Activated T-cell treated with anti-CD3 and anti-CD28 coated beads, Interleukin-2, amount 50 U/mL, for 1 hour (primary cell): ENCODE results near the gene HPCAL4.
A peak's percentile ranks its signal among the peaks of the same experiment; 100 is the strongest.

ENCODE experiments used
- DNase-seq: peaks from one replicate; pipeline ENCODE4 v3.0.0-alpha.2; 2020

Gene HPCAL4

GRCh38 chr1:39673215-39673614, 18.0 kb downstream of the HPCAL4 start:
- DNase-seq = no peak

DNA sequence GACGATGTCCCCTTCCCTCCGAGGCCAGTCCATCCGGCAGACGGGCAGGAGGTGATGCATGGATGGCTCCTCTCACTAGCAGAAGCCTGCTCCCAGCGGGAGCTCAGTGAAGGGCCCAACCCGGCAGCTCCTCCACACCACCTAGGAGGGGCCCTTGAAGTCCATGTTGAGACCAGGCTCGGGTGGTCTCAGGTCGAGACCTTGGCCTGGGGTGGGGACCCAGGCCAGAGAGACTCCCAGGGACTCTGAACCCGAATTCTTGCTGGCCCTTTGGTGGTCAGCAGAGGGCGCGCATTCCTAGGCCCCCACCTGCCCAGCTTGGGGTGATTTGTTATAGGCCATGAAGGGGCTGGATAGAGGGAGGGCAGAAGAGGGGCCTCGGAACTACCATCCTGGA, 18.7 kb downstream of the HPCAL4 start:
- DNase-seq = peak; percentile 63

- peak; percentile 41 for DNase-seq
Observed at GRCh38 chr1:39671793-39672550, 19.3 kb downstream of the HPCAL4 start, which contains the start of gene NT5C1A. TSS of gene NT5C1A (minus strand) at chr1:39672107. CDS start at chr1:39672038, 69 bp downstream.

DNA sequence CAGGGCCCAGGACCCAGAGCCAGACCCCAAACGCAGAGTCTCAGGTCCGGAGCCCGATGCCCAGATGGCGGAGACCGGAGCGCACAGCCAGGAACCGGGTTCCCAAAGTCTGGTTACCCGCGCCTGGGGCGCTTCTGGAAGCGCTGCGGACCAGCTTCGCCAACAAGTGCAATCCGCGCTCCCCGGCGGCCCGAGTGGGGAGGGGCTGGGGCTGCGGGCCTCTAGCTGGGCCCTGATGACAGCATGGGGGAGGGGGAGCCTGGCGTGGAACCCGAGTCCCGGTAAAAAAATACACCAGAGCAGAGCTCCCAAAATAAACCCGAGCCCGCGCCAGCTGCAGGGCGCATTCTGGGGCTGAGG, 19.8 kb downstream of the HPCAL4 start:
- DNase-seq = no peak

GRCh38 chr1:39670689-39671088, 20.5 kb downstream of the HPCAL4 start:
- no peak for DNase-seq

DNA sequence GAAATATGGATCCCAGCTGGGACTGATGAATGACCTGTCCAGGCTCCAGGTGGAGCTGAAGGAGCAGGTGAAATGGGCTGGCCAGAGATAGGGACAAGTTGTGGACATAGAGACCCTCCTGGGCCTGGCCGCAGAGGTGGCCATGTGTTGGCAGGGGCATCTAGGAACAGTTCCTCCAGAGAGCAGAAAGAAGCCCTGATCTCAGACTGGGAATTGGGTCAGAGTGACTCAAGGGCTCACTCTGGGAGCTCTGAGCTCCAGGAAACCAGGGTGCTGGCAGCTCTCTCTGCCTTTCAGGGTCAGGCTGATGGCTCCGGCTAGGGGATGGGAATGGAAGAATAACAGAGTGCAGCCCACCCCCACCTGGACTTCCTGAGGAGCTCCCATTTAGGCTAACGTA, 22.3 kb downstream of the HPCAL4 start:
- no peak for DNase-seq

GRCh38 chr1:39668111-39668510, 23.1 kb downstream of the HPCAL4 start:
- no peak for DNase-seq

DNA sequence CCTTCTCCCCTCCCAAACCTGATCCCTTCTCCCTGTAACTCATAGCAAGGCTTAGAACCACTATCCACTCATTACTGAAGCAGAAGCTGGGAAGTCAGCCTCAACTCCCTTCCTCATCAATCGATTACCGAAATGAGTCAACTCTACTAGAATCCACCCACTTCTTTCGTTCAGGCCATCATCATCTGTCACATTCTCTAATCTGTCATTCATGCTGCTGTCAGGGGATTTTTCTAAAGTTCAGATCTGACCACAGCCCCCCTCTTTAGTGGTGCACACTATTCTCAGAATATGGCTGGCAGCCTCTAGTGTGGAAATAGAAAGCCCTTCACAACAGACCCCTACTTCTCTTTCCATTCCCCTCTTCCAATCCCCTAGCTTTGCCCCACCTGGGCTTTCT, 24.5 kb downstream of the HPCAL4 start:
- no peak for DNase-seq

DNA sequence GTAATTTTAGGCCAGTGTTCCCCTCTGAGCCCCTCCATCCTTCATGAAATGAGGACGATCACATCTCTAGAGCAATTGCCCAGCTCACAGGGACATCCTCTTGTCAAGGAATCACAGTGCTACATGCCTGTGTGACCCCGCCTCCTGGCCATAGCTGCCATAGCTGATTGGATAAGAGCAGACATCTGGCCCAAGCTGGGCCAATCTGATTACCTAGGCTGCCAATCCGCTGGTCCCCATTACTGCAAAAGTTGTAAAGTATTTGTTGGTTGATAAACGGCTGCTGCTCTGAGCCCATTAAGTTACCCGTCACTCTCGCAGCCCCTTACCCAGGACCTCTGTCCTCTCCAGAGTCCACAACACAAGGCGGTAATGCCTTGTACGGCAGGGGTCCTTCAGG, 27.7 kb downstream of the HPCAL4 start:
- DNase-seq = no peak

DNA sequence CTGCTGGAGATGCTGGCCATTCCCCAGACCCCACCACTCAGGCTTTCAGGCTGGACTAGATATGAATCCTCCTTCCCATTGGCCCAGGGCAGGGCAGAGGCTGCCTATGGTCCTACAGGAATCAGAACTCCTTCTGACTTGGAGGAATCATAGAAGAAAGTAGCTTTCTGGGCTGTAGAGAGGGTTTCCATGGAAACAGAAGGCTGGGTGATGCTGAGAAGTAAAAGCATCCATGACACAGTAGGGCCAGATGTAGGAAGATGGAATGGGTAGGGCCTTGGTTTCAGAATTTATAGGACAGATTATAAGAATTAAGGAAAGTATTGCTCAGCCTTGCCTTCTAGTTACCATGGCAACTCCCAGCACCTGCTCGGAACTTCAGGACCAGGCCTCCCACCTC, 28.4 kb downstream of the HPCAL4 start:
- DNase-seq = no peak

GRCh38 chr1:39659538-39659937, 31.7 kb downstream of the HPCAL4 start:
- no peak for DNase-seq

DNA sequence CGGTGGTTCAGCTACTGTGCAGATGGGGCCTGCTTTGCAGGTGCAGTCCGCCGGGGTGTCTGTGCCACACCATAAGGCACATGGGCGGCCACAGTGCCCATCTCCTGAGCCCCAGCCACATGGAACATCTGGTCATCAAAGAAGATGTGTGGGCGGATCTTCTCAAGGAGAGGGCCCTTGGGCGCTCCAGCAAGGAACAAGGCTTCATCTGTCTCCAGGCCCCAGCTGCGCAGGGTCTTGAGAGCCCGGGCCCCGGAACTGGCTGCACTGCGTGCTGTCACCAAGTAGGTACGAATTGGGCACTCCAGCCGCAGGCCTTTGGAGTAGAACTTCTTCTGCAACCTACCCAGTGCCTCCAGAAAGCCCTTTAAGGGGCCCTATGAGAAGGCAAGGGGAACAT, 32.1 kb downstream of the HPCAL4 start:
- DNase-seq = no peak

GRCh38 chr1:39657923-39658485, 33.2 kb downstream of the HPCAL4 start:
- DNase-seq = peak; percentile 62

DNA sequence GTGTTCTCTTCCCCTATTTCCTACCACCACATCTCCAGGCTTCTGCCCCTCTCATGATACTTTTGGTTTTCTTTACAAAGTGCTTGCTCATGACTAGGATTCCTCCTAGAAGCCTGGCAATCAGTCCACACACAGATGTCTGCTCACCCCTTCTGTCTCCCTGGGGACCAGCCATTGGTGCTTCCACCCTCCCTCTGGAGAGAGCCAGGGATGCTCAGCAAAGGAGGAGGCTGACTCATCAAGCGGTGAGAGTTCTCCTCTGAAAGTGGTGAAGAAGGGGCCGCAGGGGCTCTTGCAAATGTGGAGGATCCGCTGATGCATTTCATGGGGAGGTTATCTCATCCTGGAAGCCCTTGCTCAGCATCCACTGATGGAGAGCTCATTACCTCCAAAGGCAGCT, 33.8 kb downstream of the HPCAL4 start:
- no peak for DNase-seq

- DNase-seq = no peak
Observed at GRCh38 chr1:39656391-39656790, 34.8 kb downstream of the HPCAL4 start.

- DNase-seq = no peak
Observed at GRCh38 chr1:39655578-39656268, 35.5 kb downstream of the HPCAL4 start.

GRCh38 chr1:39654291-39654690, 36.9 kb downstream of the HPCAL4 start:
- no peak for DNase-seq

GRCh38 chr1:39653546-39654031, 37.6 kb downstream of the HPCAL4 start:
- peak; percentile 72 for DNase-seq

DNA sequence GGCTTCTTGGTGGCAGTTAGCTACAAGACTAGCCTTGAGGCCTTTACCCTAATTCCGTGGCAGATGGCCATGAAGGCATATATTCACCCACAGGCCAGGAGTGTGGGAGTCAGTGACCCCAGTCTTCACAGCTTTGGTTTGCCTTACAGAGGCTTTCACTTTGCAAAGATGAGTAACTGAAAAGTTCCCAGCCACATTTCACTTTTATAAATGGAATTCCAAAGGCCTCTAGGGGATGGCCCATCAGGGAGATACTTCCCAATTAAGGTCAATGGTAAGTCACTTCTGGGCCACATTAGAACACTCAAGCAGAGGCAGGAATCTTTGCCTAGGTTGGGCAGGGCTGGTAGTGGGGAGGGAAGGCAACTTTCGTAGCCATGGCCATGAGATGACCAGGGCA, 38.7 kb downstream of the HPCAL4 start:
- no peak for DNase-seq

GRCh38 chr1:39652105-39652504, 39.1 kb downstream of the HPCAL4 start:
- no peak for DNase-seq

DNA sequence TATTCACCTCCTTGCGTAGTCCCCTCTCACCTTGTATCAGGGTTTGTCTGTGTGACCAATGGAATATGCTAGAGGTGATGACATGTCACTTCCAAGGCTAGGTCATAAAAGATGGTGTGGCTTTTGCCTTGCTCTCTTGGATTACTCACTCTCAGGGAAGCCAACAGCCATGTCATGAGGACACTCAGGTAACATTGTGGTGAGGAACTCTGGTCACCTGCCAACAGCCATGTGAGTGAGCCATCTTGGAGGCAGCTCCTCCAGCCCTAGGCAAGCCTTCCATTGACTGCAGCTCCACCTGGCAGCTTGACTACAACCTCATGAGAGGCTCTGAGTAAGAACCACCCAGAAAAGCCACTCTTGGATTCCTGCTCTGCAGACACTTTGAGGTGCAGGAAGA, 40.8 kb downstream of the HPCAL4 start:
- DNase-seq = no peak

DNA sequence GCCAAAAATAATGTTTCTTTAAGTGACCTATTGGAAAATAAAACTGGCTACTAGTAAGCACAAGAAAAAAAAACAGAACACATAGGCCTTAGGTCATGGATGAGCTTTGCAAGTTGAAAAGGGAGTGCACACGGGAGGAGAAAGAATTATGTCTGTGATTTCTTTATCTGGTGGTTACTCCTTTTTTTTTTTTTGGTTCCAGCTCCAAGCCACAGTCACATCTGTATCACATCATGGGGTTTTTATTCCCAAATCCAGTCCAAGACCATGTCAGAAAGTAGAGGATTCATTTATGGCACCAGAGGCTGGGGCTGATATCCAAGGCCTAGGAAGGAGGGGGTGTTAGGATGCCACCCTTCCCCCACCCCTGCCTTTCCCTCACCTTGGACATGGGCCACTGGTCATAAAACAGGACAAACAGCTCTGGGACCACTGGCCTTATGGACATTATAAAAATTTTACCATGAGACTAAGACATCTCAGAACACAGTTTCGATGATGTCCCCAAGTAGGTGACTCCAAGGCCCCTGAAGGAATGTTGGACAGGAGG, 41.5 kb downstream of the HPCAL4 start:
- no peak for DNase-seq

- no peak for DNase-seq
Observed at GRCh38 chr1:39648496-39648895, 42.7 kb downstream of the HPCAL4 start.

DNA sequence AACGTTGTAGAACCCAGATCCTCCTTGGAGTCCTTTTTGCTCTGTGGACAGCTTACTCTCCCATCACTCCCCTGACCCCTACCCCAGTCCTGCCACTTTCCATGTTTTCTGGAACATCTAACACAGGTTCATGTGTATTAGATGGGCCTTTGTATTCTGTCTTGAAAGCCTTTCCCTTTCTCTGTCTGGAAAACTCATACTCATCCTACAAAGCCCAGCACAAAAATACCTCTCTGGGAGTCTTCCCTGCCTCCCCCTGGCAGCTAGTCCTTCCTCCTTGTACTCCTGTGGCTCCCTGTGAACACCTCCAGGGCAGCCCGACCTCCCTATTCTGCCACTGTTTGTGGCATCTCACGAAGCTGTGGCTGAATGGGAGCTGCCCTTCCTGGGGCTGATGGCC, 44.0 kb downstream of the HPCAL4 start:
- no peak for DNase-seq
